Activated CD4-positive, CD25-positive, alpha-beta regulatory T cell (primary cell): Measurements from ENCODE around the gene FAM168A.

ENCODE experiments used
- DNase-seq, 4 experiments: peaks; one replicate each; lab custom pipeline; 2025; lab: John Stamatoyannopoulos, UW

Gene FAM168A

GRCh38 chr11:73388265-73389133 lies 209.4 kb downstream of the FAM168A start:
- DNase-seq: no peak

GRCh38 chr11:73387594-73388264 lies 210.2 kb downstream of the FAM168A start:
- DNase-seq: no peak

GRCh38 chr11:73386546-73386945 lies 211.4 kb downstream of the FAM168A start:
- no peak for DNase-seq

GRCh38 chr11:73386016-73386415 lies 211.9 kb downstream of the FAM168A start:
- DNase-seq: no peak

- DNase-seq: no peak
Measured at GRCh38 chr11:73384872-73385689, 212.8 kb downstream of the FAM168A start.

- DNase-seq: no peak
Measured at GRCh38 chr11:73384531-73384871, 213.4 kb downstream of the FAM168A start.

- no peak for DNase-seq
Measured at GRCh38 chr11:73384125-73384441, 213.8 kb downstream of the FAM168A start.

- DNase-seq: no peak
Measured at GRCh38 chr11:73383249-73384124, 214.4 kb downstream of the FAM168A start.

GRCh38 chr11:73382747-73383146 lies 215.2 kb downstream of the FAM168A start:
- no peak for DNase-seq

GRCh38 chr11:73382183-73382582 lies 215.7 kb downstream of the FAM168A start:
- DNase-seq: no peak

GRCh38 chr11:73381589-73381988 lies 216.3 kb downstream of the FAM168A start:
- no peak for DNase-seq

- no peak for DNase-seq
Measured at GRCh38 chr11:73380897-73381410, 217.0 kb downstream of the FAM168A start.

- no peak for DNase-seq
Measured at GRCh38 chr11:73380331-73380730, 217.6 kb downstream of the FAM168A start.

- no peak for DNase-seq
Measured at GRCh38 chr11:73379189-73379880, 218.6 kb downstream of the FAM168A start.

- peak in 3 of 4 experiments; percentile 22 to 47 (median 37) for DNase-seq
Measured at GRCh38 chr11:73376803-73377629, 220.9 kb downstream of the FAM168A start.

GRCh38 chr11:73376160-73376802 lies 221.6 kb downstream of the FAM168A start, which contains the start of gene RELT:
RELT (plus strand) TSS chr11:73376399; CDS start chr11:73389137, 12,738 bp downstream.
- peak; percentile 82 to 91 (median 88) for DNase-seq

GRCh38 chr11:73375830-73376159 lies 222.1 kb downstream of the FAM168A start:
- no peak for DNase-seq

- no peak for DNase-seq
Measured at GRCh38 chr11:73374151-73374550, 223.8 kb downstream of the FAM168A start.

GRCh38 chr11:73372375-73372993 lies 225.4 kb downstream of the FAM168A start:
- no peak for DNase-seq
